ENCODE data around the gene CELSR3. TPM values are rescaled to one million over a fixed set of nuclear protein-coding genes. Genes with fewer than 3 reads are reported as not detected.

CELSR3 gene
- total and polyA plus RNA-seq, 4 experiments from 2014 or later = 0.04 to 3.5 (median 2.0) TPM

DNA sequence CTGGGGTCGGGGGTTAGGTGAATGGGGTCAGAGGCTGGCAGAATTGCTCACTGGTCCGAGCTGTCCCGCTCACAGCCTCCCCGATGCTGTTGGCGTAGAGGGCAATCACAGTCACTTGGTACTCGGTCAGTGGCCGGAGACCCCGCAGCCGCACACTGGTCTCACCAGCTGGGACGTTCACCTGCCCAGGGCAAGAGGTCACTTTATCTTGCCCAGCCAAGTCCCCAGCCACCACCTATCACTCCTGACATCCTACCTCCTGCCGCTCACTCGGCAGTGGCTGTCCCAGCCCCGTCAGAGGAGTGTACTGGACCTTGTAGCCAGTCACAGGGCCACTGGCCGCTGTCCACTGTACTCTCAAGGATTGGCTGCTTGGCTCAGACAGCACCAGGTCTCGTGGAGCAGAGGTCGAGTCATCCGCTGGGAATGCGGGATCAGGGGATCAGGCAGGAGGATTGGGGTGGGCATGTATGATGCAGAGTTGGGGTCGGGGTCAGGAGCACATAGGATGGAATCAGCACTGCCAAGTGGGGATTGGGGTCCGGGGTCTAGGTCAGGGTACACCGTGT, 70.1 kb downstream of the CELSR3 start:
- Histone ChIP-seq H3K27me3 (ENCODE audit: insufficient read depth, low read length) (no peaks in the 10 kb centered on the region), H3K27ac (ENCODE audit: low read depth, low read length) (no peak overlapping the region), H3K36me3 (ENCODE audit: insufficient read depth, low read length) (no peaks in the 10 kb centered on the region), H3K9me3 (ENCODE audit: control insufficient read depth in 1 of 2, low read length in 2 of 2) (no peaks in the 10 kb centered on the region), H3K4me3 (ENCODE audit: low read length in 2 of 2) (no peak overlapping the region), H3K4me1 (ENCODE audit: insufficient read depth, low read length) (no peaks in the 10 kb centered on the region)
- Mint-ChIP-seq H3K4me3 (no peak overlapping the region), H3K27me3 (peaks cover 14 to 32% of the 10 kb centered on the region in 2 donors), H3K4me1 (peaks cover 0 to 6% (median 3%) of the 10 kb centered on the region in 4 donors), H3K36me3 (peaks cover 0 to 3% of the 10 kb centered on the region in 2 donors), H3K9me3 (peaks cover 0 to 2% (median 0%) of the 10 kb centered on the region in 8 donors), H3K27ac (peak overlapping the region in 1 of 7 donors; percentile 23)
- ChIA-PET POLR2A (ENCODE audit: partially characterized antibody) (no interaction called here), CTCF (ENCODE audit: partially characterized antibody) (no interaction called here)
- peak in 1 of 5 donors; percentile 19 for DNase-seq
- intact Hi-C loops (cut with micrococcal nuclease) = no loop called here

DNA sequence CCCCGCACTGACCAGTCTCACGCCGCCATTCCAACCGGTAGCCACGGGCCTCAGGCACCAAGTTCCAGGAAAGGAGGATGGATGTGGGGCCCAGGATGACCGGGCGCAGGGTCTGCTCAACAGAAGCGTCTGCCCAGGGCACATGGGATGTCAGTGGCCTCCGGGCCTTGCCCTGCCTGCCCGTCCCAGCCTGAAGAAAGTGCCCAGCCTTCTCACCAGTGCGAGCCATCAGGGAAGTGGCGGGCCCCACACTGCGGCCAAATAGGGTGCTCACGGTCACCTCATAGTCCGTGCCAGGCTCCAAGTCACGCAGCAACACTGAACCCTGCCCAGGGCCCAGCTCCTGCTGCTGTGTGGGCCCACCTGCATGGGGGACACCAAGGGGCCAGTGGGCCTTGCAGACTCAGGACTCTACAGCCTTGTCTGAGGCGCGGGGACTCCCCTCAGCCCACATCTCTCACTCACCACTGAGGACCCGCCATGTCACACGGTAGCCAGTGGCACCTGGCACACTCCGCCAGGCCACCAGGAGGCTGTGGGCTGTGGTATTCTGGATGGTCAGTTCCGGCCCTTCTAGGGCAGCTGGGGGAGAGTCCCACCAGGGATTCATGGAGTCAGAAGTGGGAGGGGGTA, 70.7 kb downstream of the CELSR3 start:
- H3K27ac Mint-ChIP-seq = no peak overlapping the region
- Histone ChIP-seq H3K36me3 (ENCODE audit: insufficient read depth, low read length) (no peaks in the 10 kb centered on the region), H3K4me3 (ENCODE audit: low read length in 2 of 2) (no peak overlapping the region), H3K27me3 (ENCODE audit: insufficient read depth, low read length) (no peaks in the 10 kb centered on the region), H3K27ac (ENCODE audit: low read depth, low read length) (no peak overlapping the region), H3K4me1 (ENCODE audit: insufficient read depth, low read length) (no peaks in the 10 kb centered on the region), H3K9me3 (ENCODE audit: control insufficient read depth in 1 of 2, low read length in 2 of 2) (no peaks in the 10 kb centered on the region)
- H3K27me3 Mint-ChIP-seq = peaks cover 14 to 32% of the 10 kb centered on the region in 2 donors
- peaks cover 0 to 3% of the 10 kb centered on the region in 2 donors for H3K36me3 Mint-ChIP-seq
- H3K4me1 Mint-ChIP-seq = peaks cover 0 to 4% (median 1%) of the 10 kb centered on the region in 4 donors
- intact Hi-C loops (cut with micrococcal nuclease) = no loop called here
- H3K9me3 Mint-ChIP-seq = peaks cover 0 to 2% (median 0%) of the 10 kb centered on the region in 8 donors
- ChIA-PET POLR2A (ENCODE audit: partially characterized antibody) (no interaction called here), CTCF (ENCODE audit: partially characterized antibody) (no interaction called here)
- H3K4me3 Mint-ChIP-seq = no peak overlapping the region
- DNase-seq = peak in 1 of 5 donors; percentile 20

DNA sequence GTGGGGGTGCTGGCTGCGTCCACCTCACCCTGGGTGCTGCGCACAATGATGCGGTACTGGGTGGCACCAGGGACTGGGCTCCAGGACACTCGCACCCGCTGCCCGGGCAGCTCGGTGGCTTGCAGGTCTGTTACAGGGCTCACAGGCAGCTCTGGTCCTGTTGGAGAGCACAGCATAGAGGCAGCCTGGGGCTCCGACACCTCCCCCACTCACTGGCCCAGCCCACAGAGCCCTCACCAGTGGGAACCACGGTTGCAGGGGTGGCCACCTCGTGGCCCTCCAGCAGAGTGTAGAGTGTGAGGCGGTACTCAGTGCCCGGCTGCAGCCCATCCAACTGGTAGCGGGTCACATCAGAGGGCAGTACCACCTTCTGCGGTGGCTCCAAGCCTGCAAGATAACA, 71.2 kb downstream of the CELSR3 start:
- H3K27me3 ChIP-seq (ENCODE audit: insufficient read depth, low read length) = no peaks in the 10 kb centered on the region
- H3K4me3 ChIP-seq (ENCODE audit: low read length in 2 of 2) = no peak overlapping the region
- H3K27ac Mint-ChIP-seq = no peak overlapping the region
- H3K27me3 Mint-ChIP-seq = peaks cover 15 to 34% of the 10 kb centered on the region in 2 donors
- no peaks in the 10 kb centered on the region for H3K9me3 ChIP-seq (ENCODE audit: control insufficient read depth in 1 of 2, low read length in 2 of 2)
- no peaks in the 10 kb centered on the region for H3K36me3 Mint-ChIP-seq
- peak in 1 of 5 donors; percentile 18 for DNase-seq
- H3K4me3 Mint-ChIP-seq = no peak overlapping the region
- peaks cover 0 to 4% (median 1%) of the 10 kb centered on the region in 4 donors for H3K4me1 Mint-ChIP-seq
- peaks cover 0 to 2% (median 0%) of the 10 kb centered on the region in 8 donors for H3K9me3 Mint-ChIP-seq
- H3K27ac ChIP-seq (ENCODE audit: low read depth, low read length) = no peak overlapping the region
- ChIA-PET CTCF (ENCODE audit: partially characterized antibody) (no interaction called here), POLR2A (ENCODE audit: partially characterized antibody) (no interaction called here)
- no peaks in the 10 kb centered on the region for H3K36me3 ChIP-seq (ENCODE audit: insufficient read depth, low read length)
- intact Hi-C loops (cut with micrococcal nuclease) = no loop called here
- H3K4me1 ChIP-seq (ENCODE audit: insufficient read depth, low read length) = no peaks in the 10 kb centered on the region

DNA sequence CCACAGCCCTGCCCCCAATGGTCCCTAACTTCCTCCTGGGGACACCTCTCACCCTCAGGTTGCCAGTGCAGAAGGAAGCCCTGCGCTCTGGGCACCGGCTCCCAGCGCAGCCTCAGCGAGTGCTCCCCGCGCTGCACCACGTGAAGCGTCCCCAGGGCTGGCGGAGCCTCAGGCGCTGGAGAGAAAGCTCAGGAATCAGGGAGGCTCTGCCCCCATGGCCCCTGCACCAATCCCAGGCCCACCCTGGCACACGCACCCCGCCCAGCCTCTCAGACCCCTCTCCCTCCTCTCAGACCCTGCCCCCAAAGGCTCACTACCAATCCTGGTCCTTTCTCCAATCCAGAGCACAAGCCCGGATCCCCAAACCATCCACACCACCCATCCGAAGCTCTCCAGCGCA, 74.5 kb downstream of the CELSR3 start:
- Histone ChIP-seq H3K27me3 (ENCODE audit: insufficient read depth, low read length) (no peaks in the 10 kb centered on the region), H3K4me1 (ENCODE audit: insufficient read depth, low read length) (no peaks in the 10 kb centered on the region), H3K36me3 (ENCODE audit: insufficient read depth, low read length) (no peaks in the 10 kb centered on the region), H3K9me3 (ENCODE audit: control insufficient read depth in 1 of 2, low read length in 2 of 2) (no peaks in the 10 kb centered on the region), H3K4me3 (ENCODE audit: low read length in 2 of 2) (no peak overlapping the region), H3K27ac (ENCODE audit: low read depth, low read length) (no peak overlapping the region)
- Mint-ChIP-seq H3K27me3 (peaks cover 15 to 31% of the 10 kb centered on the region in 2 donors), H3K27ac (no peak overlapping the region), H3K36me3 (no peaks in the 10 kb centered on the region), H3K4me1 (no peaks in the 10 kb centered on the region), H3K4me3 (no peak overlapping the region), H3K9me3 (peaks cover 0 to 2% (median 0%) of the 10 kb centered on the region in 8 donors)
- POLR2A ChIA-PET (ENCODE audit: partially characterized antibody) = no interaction called here
- CTCF ChIA-PET (ENCODE audit: partially characterized antibody) = no interaction called here
- DNase-seq = no peak
- intact Hi-C loops (cut with micrococcal nuclease) = no loop called here

DNA sequence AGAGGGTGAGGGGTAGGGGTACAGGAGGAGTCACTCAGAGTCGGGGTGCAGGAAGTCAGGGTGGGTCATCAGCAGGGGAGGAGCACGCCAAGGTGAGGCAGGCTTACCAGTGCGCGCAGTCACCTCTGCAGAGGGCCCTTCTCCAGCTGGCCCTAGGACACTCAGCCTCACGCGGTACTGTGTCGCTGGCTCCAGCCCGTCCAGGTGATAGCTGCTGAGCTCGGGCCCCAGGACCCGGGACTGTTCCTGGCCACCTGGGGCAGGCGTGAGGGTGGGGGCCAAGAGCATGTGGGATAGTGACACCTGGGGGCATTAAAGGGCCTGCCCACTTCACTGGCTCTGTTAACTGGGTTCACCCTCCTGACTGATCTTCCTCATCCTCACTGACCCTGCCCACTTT, 75.0 kb downstream of the CELSR3 start:
- DNase-seq = no peak
- Histone ChIP-seq H3K4me3 (ENCODE audit: low read length in 2 of 2) (no peak overlapping the region), H3K27me3 (ENCODE audit: insufficient read depth, low read length) (no peaks in the 10 kb centered on the region), H3K36me3 (ENCODE audit: insufficient read depth, low read length) (no peaks in the 10 kb centered on the region), H3K4me1 (ENCODE audit: insufficient read depth, low read length) (no peaks in the 10 kb centered on the region), H3K27ac (ENCODE audit: low read depth, low read length) (no peak overlapping the region), H3K9me3 (ENCODE audit: control insufficient read depth in 1 of 2, low read length in 2 of 2) (no peaks in the 10 kb centered on the region)
- H3K27ac Mint-ChIP-seq = no peak overlapping the region
- CTCF ChIA-PET (ENCODE audit: partially characterized antibody) = no interaction called here
- no peaks in the 10 kb centered on the region for H3K4me1 Mint-ChIP-seq
- no peak overlapping the region for H3K4me3 Mint-ChIP-seq
- no peaks in the 10 kb centered on the region for H3K36me3 Mint-ChIP-seq
- H3K9me3 Mint-ChIP-seq = peaks cover 0 to 2% (median 0%) of the 10 kb centered on the region in 8 donors
- POLR2A ChIA-PET (ENCODE audit: partially characterized antibody) = no interaction called here
- peaks cover 13 to 27% of the 10 kb centered on the region in 2 donors for H3K27me3 Mint-ChIP-seq
- intact Hi-C loops (cut with micrococcal nuclease) = no loop called here

Small RNAs within 50 kb of the gene (microRNA-seq; reads per million reads assigned to microRNA genes)
- not detected for gene MIR4793 (ENCODE audit: borderline microRNAs expressed, borderline number of aligned reads, borderline replicate concordance)

Other genes with a start within 250 kb of the CELSR3 start
- 1 to 10 TPM; 2.6 to 5.0 TPM for gene PLXNB1, start 232.8 kb downstream of the CELSR3 start, total RNA-seq
- gene PLXNB1, start 232.8 kb downstream of the CELSR3 start, polyA plus RNA-seq = under 1 TPM in 1 of 2 donors, not detected in 1; 0.48 TPM
- 1 to 10 TPM; 5.1 to 5.4 TPM for gene CCDC51, start 222.8 kb downstream of the CELSR3 start, total RNA-seq
- gene CCDC51, start 222.8 kb downstream of the CELSR3 start, polyA plus RNA-seq = 10 to 100 TPM in 1 of 2 donors, 1 to 10 TPM in 1; 6.6 to 13.3 TPM
- 100 to 1,000 TPM; 309 to 310 TPM for gene TMA7, start 222.6 kb downstream of the CELSR3 start, total RNA-seq
- gene TMA7, start 222.6 kb downstream of the CELSR3 start, polyA plus RNA-seq = 100 to 1,000 TPM; 765 to 952 TPM
- 10 to 100 TPM; 14.9 to 15.2 TPM for gene ATRIP, start 216.1 kb downstream of the CELSR3 start, total RNA-seq
- 10 to 100 TPM; 11.3 to 15.4 TPM for gene ATRIP, start 216.1 kb downstream of the CELSR3 start, polyA plus RNA-seq
- 100 to 1,000 TPM; 218 TPM for gene SHISA5, start 158.7 kb downstream of the CELSR3 start, total RNA-seq
- 100 to 1,000 TPM; 434 to 470 TPM for gene SHISA5, start 158.7 kb downstream of the CELSR3 start, polyA plus RNA-seq
- gene PFKFB4, start 106.1 kb downstream of the CELSR3 start, total RNA-seq = 1 to 10 TPM; 2.6 to 2.7 TPM
- 1 to 10 TPM; 2.5 TPM for gene PFKFB4, start 106.1 kb downstream of the CELSR3 start, polyA plus RNA-seq
- gene UCN2, start 99.1 kb downstream of the CELSR3 start, total RNA-seq = not detected
- gene UCN2, start 99.1 kb downstream of the CELSR3 start, polyA plus RNA-seq = not detected
- gene COL7A1, start 67.6 kb downstream of the CELSR3 start, total RNA-seq = 1 to 10 TPM; 1.2 to 1.9 TPM
- gene COL7A1, start 67.6 kb downstream of the CELSR3 start, polyA plus RNA-seq = not detected
- gene UQCRC1, start 53.2 kb downstream of the CELSR3 start, total RNA-seq = 10 to 100 TPM; 73.7 to 91.3 TPM
- gene UQCRC1, start 53.2 kb downstream of the CELSR3 start, polyA plus RNA-seq = 100 to 1,000 TPM; 152 to 313 TPM
- gene TMEM89, start 41.1 kb downstream of the CELSR3 start, total RNA-seq = not detected
- gene TMEM89, start 41.1 kb downstream of the CELSR3 start, polyA plus RNA-seq = not detected
- 10 to 100 TPM; 31.6 to 32.4 TPM for gene SLC26A6, start 27.4 kb downstream of the CELSR3 start, total RNA-seq
- 1 to 10 TPM; 3.0 to 3.5 TPM for gene SLC26A6, start 27.4 kb downstream of the CELSR3 start, polyA plus RNA-seq
- 10 to 100 TPM; 20.1 to 21.7 TPM for gene NCKIPSD, start 23.0 kb upstream of the CELSR3 start, total RNA-seq
- gene NCKIPSD, start 23.0 kb upstream of the CELSR3 start, polyA plus RNA-seq = 10 to 100 TPM in 1 of 2 donors, 1 to 10 TPM in 1; 8.3 to 16.1 TPM
- 10 to 100 TPM; 84.5 to 91.8 TPM for gene IP6K2, start 54.3 kb upstream of the CELSR3 start, total RNA-seq
- gene IP6K2, start 54.3 kb upstream of the CELSR3 start, polyA plus RNA-seq = 10 to 100 TPM; 49.4 to 50.3 TPM
- 10 to 100 TPM; 41.7 to 45.0 TPM for gene PRKAR2A, start 185.0 kb upstream of the CELSR3 start, total RNA-seq
- 10 to 100 TPM; 11.2 to 16.1 TPM for gene PRKAR2A, start 185.0 kb upstream of the CELSR3 start, polyA plus RNA-seq
- 10 to 100 TPM; 12.7 to 19.2 TPM for gene SLC25A20, start 236.0 kb upstream of the CELSR3 start, total RNA-seq
- 10 to 100 TPM; 21.9 to 67.6 TPM for gene SLC25A20, start 236.0 kb upstream of the CELSR3 start, polyA plus RNA-seq

Data from CD4-positive, alpha-beta memory T cell (primary cell).